ENCODE data around the gene CDK2AP2. TPM values are rescaled to one million over a fixed set of nuclear protein-coding genes. Genes with fewer than 3 reads are reported as not detected.
A peak's percentile ranks its signal among the peaks of the same experiment; 100 is the strongest.
"Not testable (repeated sequence)": the region's sequence is repeated elsewhere in the genome, so short reads cannot be mapped to it uniquely, and the experiment has no call there.

The CDK2AP2 gene, protein sequence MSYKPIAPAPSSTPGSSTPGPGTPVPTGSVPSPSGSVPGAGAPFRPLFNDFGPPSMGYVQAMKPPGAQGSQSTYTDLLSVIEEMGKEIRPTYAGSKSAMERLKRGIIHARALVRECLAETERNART
- total RNA-seq = 104 and 135 TPM in 2 replicates

DNA sequence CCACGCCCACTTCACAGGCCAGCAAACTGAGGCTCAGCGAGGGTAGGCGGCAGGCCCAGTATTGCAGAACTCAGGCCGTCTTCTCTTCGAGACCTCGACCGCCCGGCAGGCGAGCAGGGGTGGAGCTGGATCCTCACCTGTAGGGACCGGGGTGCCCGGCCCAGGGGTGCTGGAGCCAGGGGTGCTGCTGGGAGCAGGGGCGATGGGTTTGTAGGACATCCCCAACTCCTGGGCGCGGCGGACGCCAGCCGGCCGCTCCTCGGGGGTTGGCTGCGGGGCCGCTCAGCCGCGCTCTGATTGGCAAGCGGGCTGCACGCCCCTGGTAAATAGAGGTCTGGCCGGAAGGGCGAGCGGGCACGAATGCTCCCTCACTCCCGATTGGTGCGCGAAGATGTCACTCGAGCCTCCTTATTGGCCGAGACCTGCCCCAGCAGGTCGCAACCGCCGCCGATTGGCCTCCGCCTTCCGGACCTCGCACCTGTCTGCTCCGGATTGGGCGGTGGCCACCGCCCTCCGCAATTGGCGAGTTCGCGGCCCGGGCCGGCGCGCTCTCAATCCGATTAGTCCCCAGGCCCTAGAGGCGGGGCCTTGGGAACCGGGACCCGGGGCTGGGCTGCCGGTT, at the start of gene CDK2AP2:
Gene CDK2AP2, minus strand, starts transcription at position 299 of the 622 bp plus-strand sequence. Its CDS starts 80 bp downstream, at position 219.
- TF ChIP-seq, protein P1, sequence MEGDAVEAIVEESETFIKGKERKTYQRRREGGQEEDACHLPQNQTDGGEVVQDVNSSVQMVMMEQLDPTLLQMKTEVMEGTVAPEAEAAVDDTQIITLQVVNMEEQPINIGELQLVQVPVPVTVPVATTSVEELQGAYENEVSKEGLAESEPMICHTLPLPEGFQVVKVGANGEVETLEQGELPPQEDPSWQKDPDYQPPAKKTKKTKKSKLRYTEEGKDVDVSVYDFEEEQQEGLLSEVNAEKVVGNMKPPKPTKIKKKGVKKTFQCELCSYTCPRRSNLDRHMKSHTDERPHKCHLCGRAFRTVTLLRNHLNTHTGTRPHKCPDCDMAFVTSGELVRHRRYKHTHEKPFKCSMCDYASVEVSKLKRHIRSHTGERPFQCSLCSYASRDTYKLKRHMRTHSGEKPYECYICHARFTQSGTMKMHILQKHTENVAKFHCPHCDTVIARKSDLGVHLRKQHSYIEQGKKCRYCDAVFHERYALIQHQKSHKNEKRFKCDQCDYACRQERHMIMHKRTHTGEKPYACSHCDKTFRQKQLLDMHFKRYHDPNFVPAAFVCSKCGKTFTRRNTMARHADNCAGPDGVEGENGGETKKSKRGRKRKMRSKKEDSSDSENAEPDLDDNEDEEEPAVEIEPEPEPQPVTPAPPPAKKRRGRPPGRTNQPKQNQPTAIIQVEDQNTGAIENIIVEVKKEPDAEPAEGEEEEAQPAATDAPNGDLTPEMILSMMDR (IDR thresholded peaks at IDR 0.05; ENCODE audit: insufficient read depth, low read length, poor library complexity, severe bottlenecking) = no peak
- no peaks in the 10 kb centered on the region for H3K36me3 ChIP-seq (ENCODE audit: control insufficient read depth, insufficient read depth, low read length)
- H3K4me3 ChIP-seq (ENCODE audit: low read depth, low read length) = peak within 1 kb of the TSS; percentile 89
- peak; percentile 97 for DNase-seq (ENCODE audit: low read depth)
- no peaks in the 10 kb centered on the region for H3K27me3 ChIP-seq (ENCODE audit: control insufficient read depth, insufficient read depth, low read length)

DNA sequence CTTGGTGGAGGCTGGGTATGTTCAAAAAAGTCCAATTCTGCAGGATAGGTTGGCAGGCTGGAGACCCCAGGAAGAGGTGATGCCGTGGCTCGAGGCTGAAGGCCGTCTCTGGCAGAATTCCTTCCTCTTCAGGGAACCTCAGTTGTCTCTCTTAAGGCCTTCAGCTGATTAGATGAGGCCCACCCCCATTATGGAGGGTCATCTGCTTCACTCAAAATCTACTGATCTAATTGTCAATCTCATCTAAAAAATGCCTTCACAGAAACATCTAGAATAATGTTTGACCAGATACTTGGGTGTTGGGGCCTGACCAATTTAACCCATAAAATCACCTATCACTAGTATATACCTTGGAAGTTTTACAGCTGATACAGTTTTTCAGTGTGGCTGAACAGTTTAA, 48.3 kb upstream of the CDK2AP2 start:
- no peak for DNase-seq (ENCODE audit: low read depth)
- Histone ChIP-seq H3K27me3 (ENCODE audit: control insufficient read depth, insufficient read depth, low read length) (no peaks in the 10 kb centered on the region), H3K36me3 (ENCODE audit: control insufficient read depth, insufficient read depth, low read length) (no peaks in the 10 kb centered on the region), H3K4me3 (ENCODE audit: low read depth, low read length) (no peak overlapping the region)
- TF ChIP-seq, protein P1 (IDR thresholded peaks at IDR 0.05; ENCODE audit: insufficient read depth, low read length, poor library complexity, severe bottlenecking) = no peak

DNA sequence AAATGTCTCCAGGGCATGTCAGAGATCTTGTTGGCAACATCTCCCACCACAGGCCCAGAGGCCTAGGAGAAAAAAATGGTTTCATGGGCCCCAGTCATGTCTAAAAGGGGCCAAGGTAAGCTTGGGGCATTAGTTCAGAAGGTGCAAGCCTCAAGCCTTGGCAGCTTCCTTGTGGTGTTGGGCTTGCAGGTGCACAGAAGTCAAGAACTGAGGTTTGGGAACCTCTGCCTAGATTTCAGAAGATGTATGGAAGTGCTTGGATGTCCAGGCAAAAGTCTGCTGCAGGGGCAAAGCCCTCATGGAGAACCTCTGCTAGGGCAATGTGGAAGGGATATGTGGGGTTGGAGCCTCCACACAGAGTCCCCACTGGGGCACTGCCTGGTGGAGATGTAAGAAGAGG, 43.7 kb upstream of the CDK2AP2 start:
- not testable (repeated sequence) for DNase-seq (ENCODE audit: low read depth); H3K36me3 ChIP-seq (ENCODE audit: control insufficient read depth, insufficient read depth, low read length); H3K27me3 ChIP-seq (ENCODE audit: control insufficient read depth, insufficient read depth, low read length); H3K4me3 ChIP-seq (ENCODE audit: low read depth, low read length)

DNA sequence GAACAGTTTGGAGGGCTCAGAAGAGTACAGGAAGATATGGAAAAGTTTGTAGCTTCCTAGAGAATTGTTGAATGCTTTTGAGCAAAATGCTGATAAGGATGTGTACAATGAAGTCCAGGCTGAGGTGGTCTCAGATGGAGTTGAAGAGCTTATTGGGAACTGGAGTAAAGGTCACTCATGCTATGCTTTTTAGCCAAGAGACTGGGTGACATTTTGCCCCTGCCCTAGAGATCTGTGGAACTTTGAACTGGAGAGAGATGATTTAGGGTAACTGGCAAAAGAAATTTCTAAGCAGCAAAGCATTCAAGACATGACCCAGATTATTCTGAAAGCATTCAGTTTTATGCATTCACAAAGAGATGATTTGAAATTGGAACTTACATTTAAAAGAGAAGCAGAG, 43.2 kb upstream of the CDK2AP2 start:
- Histone ChIP-seq H3K36me3 (ENCODE audit: control insufficient read depth, insufficient read depth, low read length) (no peaks in the 10 kb centered on the region), H3K4me3 (ENCODE audit: low read depth, low read length) (no peak overlapping the region), H3K27me3 (ENCODE audit: control insufficient read depth, insufficient read depth, low read length) (no peaks in the 10 kb centered on the region)
- TF ChIP-seq, protein P1 (IDR thresholded peaks at IDR 0.05; ENCODE audit: insufficient read depth, low read length, poor library complexity, severe bottlenecking) = no peak
- no peak for DNase-seq (ENCODE audit: low read depth)

DNA sequence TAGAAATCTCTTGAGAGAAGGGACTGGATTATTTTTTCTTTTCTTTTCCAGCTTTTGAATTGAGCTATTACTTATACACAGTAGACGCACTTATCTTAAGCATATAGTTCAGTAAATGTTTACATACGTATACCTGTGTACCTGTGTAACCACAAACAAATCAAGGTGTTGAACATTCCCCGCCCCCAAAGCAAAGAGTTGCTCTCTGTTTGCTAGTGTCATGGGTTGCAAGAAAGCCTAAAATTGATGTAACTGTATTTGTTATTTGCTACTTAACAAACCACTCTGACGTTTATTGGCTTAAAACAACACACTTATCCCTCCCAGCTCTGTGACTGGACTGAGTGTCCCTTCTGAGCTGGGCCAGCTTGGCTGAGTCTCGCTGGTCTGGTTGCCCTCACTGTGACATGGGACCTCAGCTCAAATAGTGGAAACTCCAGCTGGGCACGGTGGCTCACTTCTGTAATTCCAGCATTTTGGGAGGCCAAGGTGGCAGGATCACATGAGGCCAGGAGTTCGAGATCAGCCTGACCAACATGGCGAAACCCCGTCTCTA, 40.7 kb upstream of the CDK2AP2 start:
- TF ChIP-seq, protein P1 (IDR thresholded peaks at IDR 0.05; ENCODE audit: insufficient read depth, low read length, poor library complexity, severe bottlenecking) = no peak
- no peak overlapping the region for H3K4me3 ChIP-seq (ENCODE audit: low read depth, low read length)
- DNase-seq (ENCODE audit: low read depth) = no peak
- no peaks in the 10 kb centered on the region for H3K27me3 ChIP-seq (ENCODE audit: control insufficient read depth, insufficient read depth, low read length)
- no peaks in the 10 kb centered on the region for H3K36me3 ChIP-seq (ENCODE audit: control insufficient read depth, insufficient read depth, low read length)

DNA sequence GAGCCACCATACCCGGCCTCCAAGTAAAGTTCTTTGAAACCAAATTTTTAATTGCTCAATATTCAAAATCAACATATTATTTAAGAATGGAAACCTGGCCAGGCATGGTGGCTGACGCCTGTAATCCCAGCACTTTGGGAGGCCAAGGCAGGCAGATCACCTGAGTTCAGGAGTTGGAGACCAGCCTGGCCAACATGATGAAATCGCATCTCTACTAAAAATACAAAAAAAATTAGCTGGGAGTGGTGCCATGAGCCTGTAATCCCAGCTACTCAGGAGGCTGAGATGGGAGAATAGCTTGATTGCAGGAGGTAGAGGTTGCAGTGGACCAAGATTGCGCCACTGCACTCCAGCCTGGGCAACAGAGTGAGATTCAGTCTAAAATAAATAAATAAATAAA, 40.1 kb upstream of the CDK2AP2 start:
- DNase-seq (ENCODE audit: low read depth); H3K27me3 ChIP-seq (ENCODE audit: control insufficient read depth, insufficient read depth, low read length); H3K36me3 ChIP-seq (ENCODE audit: control insufficient read depth, insufficient read depth, low read length); H3K4me3 ChIP-seq (ENCODE audit: low read depth, low read length): not testable (repeated sequence)

DNA sequence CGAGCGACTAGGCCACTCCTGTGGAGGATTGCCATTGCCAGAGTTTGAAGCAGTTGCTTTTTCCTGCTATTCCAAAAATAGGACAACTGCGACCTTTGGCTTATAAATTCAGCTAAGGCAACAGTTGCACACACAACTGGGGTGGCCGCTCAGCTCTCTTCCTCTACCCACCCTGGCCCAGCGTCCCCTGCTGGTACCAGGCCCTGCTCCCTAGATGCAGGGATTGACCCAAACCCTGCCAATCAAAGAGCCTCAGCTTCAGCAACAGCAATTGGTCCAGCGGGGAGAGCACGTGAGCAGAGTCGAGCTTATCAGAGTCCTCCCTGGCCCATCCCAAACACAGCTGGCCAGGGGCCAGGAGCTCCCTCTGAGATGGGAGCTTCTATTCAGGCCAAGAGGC, 37.3 kb upstream of the CDK2AP2 start:
- H3K36me3 ChIP-seq (ENCODE audit: control insufficient read depth, insufficient read depth, low read length) = no peaks in the 10 kb centered on the region
- H3K4me3 ChIP-seq (ENCODE audit: low read depth, low read length) = no peak overlapping the region
- no peaks in the 10 kb centered on the region for H3K27me3 ChIP-seq (ENCODE audit: control insufficient read depth, insufficient read depth, low read length)
- DNase-seq (ENCODE audit: low read depth) = no peak
- TF ChIP-seq, protein P1 (IDR thresholded peaks at IDR 0.05; ENCODE audit: insufficient read depth, low read length, poor library complexity, severe bottlenecking) = peak; percentile 24

Data from kidney epithelial cell (primary cell).